HG03457 (cell line): ENCODE results near the gene BORCS6.

Experiments
- ATAC-seq: cut with Tn5 transposase; IDR thresholded peaks from one replicate; pipeline ENCODE4 v1.9.1; 2021; ENCODE audit warnings: moderate number of reproducible peaks; ENCODE audit not compliant: unreplicated experiment

Gene BORCS6

GRCh38 chr17:8212312-8213180 lies 22.6 kb upstream of the BORCS6 start:
- ATAC-seq, result no peak

GRCh38 chr17:8210761-8211458 lies 20.9 kb upstream of the BORCS6 start:
- ATAC-seq, result no peak

DNA sequence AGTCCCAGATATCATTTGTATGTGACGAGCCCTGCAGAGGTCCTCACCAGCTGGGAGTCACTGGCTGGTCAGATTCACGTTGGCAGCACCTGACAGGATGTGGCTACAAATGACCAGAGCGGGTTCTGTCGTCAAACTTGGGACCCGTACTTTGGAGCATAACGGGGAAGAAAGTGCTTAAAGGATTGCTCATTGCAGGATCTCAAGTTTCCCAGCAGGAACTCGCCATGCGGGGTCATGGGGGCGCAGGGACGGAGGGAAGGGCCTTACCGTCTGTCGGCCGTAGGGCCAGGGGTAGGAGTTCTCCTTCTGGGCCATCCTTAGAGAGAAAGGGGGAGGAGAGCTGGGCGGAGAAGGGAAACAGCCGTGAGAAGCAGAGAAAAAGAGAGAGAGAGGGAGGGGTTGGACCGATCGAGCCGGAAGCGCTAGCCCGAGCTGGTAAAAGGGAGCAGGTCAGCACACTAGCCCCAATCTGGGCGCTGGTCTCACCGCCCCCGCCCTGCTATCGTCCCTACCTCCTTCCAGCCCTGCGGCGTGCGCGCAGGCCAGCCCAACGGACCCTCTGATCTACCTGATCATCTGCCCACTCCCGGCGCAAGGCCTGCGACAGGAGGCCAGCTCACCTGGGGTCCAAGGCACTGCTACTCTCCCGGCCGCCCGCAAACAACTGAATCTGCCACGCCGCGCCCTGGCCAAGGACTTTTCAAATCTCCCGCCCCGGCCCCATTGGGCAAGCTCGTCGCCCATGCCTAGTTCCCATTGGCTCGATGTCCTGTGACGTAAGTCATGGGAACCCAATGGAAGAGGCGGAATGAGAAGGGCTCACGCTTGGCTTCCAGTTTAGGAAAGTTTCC lies 20.2 kb upstream of the BORCS6 start, which contains the start of gene AURKB:
Gene AURKB (minus strand): TSS at position 669 of the 854 bp plus-strand sequence. CDS start 351 bp downstream, at position 318.
- peak; percentile 62 for ATAC-seq

GRCh38 chr17:8206536-8206935 lies 16.6 kb upstream of the BORCS6 start:
- no peak for ATAC-seq

DNA sequence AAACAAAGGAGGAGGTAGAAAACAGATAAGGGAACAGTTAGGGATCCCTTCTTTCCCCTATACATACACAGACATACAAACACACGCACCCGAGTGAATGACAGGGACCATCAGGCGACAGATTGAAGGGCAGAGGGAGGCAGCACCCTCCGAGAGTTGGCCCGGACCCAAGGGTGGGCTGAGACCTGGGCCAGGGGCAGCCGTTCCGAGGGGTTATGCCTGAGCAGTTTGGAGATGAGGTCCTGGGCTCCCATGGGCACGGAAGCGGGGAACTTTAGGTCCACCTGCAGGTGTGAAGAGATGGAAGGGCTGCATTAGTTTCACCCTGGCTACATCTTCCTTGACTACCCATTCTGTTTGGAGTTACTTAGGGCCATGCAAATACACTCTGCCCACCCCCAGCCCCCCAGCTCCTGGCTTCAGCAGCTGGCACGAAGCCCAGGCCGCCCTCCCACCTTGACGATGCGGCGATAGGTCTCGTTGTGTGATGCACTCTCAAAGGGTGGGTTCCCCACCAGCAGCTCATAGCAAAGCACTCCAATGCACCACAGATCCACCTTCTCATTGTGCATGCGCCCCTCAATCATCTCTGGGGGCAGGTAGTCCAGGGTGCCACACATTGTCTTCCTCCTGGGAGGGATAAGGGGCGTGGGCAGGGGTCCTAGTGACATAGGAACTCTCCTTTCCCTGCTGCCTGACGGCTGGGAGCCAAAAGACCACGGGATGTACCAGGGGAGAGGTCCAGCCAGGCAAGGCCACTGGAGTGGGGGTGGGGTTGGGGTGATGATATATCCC lies 15.0 kb upstream of the BORCS6 start:
- ATAC-seq, result no peak

GRCh38 chr17:8192070-8192815 lies 2.3 kb upstream of the BORCS6 start:
- ATAC-seq, result no peak

DNA sequence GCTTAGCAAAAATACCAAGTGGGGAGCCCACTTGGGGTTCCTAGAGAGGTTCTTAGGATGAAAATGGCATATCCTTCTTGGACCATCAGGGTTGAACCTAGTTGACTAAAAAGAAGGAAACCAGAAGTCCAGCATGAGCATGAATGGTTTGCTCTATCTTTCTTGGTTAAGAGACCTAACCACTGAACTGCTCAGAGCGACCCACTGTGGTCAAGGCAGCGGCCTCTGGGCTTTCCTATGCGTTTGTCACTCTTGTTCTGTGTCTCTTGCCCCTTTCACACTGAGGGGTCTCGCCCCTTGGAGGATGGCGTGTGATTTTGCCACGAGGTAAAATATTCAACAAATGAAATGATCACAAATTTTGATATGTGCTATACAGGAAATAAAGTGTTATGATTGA lies 526 bp upstream of the BORCS6 start:
- no peak for ATAC-seq

DNA sequence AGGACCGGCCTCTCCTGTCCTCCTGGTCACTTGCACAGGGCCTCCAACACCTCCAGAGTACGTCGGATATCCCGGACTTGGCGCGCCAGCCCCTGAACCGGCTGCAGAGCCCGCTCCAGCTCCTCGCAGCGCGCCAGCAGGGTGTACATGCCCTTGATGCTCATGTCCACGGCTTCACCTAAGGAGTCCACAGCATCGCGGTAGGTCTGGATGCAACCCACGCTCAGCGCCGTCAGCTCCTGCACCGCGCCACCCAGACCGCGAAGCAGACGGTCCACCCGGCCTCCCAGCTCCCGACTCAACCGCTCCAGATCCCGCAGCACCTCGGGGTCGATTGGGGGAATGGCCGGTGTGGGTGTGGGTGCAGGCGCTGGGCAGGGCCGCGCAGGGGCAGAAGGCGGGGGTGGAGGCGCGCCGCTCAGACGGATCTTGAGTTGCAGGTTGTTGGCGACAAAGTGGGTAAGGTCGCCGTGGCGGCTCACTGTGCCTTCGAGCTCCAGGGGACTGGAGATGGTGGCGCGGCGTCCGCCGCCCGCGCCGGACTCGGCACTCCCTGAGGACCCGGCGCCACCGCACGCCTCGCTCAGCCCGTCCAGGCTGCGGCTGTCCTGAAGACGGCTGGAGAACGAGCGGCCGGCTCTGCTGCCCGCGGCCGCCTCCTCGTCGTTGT lies 804 bp downstream of the BORCS6 start:
- no peak for ATAC-seq

DNA sequence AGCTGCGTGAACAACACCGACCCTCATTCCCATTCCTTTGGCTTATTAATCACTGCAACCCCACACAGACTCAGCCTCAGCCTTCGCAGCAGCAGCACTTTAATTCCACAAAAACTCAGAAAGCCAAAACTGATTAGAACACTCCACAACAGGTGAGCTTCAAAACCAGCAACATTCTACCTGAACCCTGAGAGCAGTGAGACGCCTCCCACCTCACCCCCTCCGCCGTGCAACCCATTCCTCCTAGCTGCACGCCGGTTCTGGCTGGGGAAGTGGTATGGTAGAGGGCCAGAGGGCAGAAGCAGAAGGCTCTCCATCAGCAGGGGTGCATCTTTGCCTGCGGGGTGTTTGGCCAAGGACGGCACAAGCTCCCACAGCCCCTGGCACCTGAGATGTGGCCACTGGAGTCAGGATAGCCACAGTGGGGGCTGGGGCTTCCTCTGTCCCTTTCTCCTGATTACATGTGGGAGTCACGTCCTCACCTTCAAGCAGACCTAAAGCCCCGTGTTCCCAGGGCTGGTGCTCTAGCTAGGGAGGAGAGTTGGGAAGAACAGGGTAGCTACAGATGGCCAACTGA lies 1.6 kb downstream of the BORCS6 start:
- no peak for ATAC-seq

GRCh38 chr17:8187517-8188262 lies 2.3 kb downstream of the BORCS6 start:
- ATAC-seq, result peak; percentile 28

DNA sequence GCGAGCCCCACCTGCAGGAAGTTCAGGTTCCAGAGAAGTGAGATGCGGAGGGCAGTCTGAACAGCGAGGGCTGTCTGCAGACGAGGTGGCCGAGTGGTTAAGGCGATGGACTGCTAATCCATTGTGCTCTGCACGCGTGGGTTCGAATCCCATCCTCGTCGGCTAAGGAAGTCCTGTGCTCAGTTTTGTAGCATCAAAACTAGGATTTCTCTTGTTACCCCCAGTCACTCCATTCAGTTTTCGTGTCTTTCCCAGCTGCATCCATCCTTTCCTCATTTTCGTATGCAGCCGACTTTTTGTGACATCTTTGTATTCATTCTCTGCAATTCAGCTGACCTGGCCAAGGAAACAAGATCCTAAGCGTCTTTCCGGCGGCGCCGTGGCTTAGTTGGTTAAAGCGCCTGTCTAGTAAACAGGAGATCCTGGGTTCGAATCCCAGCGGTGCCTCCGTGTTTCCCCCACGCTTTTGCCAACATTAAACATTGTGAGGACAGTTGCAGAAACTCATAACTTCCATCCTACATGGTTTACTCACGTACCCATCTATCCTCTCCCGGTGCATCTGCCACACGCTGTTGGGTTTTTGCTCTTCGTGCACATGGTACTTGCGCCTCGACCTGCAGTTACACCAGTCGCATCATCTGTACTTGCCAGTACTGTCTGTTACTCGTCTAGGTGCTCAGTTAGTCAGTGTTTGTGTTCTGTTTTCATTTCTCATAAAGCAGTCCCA lies 3.0 kb downstream of the BORCS6 start:
- peak; percentile 17 for ATAC-seq

GRCh38 chr17:8186446-8186786 lies 3.6 kb downstream of the BORCS6 start:
- no peak for ATAC-seq

- no peak for ATAC-seq
Measured at GRCh38 chr17:8185582-8186445, 4.2 kb downstream of the BORCS6 start.

GRCh38 chr17:8176998-8177731 lies 12.8 kb downstream of the BORCS6 start:
- no peak for ATAC-seq

- no peak for ATAC-seq
Measured at GRCh38 chr17:8176197-8176940, 13.6 kb downstream of the BORCS6 start, which contains the start of gene TMEM107. TSS of gene TMEM107 (minus strand) at chr17:8176380. CDS start at chr17:8176286, 94 bp downstream.
